IPS DF 19.7 (cell line): ENCODE results near the gene CNTF.
A peak's percentile ranks its signal among the peaks of the same experiment; 100 is the strongest.

ENCODE experiments used
- DNase-seq: peaks from one replicate; pipeline ENCODE4 v3.0.0-alpha.2; 2013; ENCODE audit warnings: low read depth, low spot score

Gene CNTF

DNA sequence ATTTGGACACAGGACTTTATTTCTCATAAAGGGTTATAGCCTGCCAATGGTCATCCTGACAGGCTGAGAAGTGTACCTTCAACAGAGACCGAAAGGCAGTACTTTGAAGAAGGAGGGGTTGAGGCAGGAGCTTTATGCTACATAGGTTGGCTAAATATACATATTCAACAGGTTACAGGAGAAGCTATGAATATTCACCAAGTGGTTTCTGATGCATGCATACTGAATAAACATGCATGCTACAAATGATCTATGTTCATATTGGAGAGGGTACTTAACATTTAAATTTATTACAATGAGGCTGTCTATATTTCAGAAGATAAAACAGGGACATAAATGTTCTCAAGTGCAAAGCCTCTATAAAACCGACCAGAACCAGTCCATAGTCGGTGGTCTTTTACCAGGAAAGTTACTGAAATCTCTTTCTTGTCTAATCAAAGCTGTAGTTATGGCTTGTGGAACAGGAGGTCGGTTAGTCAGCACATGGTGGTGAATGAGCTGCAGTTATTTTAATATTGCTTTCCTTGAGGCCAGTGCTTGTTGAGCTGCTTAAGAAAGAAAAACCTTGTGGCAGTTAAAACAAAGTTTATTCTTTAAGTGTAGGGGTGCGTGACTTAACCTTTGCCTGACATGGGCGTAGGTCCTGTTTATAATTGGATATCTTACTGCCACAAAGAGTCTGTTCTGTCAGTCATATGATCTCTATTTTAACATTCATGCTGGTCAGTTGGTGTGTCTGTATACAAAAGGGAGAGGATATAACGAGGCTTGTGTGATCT, 19.5 kb downstream of the CNTF start:
- no peak for DNase-seq

DNA sequence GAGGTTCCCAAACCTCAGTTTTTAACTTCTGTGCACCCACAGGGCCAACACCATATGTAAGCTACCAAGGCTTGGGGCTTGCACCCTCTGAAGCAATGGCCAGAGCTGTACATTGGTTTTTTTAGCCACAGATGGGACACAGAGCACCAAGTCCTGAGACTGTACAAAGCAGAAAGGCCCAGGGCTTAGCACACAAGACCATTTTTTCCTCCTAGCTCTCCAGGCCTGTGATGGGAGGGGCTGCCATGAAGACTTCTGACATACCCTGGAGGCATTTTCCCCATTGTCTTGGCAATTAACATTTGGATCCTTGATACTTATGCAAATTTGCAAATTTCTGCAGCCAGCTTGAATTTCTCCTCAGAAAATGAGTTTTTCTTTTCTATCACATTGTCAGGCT, 23.4 kb downstream of the CNTF start:
- DNase-seq, result no peak

- DNase-seq, result no peak
Measured at GRCh38 chr11:58647141-58647699, 24.8 kb downstream of the CNTF start.

GRCh38 chr11:58647866-58648265, 25.4 kb downstream of the CNTF start:
- no peak for DNase-seq

- no peak for DNase-seq
Measured at GRCh38 chr11:58649623-58650022, 27.2 kb downstream of the CNTF start.

DNA sequence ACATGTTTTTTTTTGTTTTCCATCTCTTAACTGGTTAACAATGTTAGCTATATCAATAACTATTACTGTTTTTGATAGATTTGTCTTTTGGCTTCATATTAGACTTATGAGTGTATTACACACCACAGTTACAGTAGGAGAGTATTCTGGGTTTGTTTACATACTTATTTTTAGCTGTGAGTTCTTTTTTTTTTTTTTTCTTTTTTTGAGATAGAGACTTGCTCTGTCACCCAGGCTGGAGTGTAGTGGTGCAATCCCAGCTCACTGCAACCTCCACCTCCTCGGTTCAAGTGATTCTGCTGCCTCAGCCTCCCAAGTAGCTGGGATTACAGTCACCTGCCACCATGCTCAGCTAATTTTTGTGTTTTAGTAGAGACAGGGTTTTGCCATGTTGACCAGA, 28.0 kb downstream of the CNTF start:
- no peak for DNase-seq

- no peak for DNase-seq
Measured at GRCh38 chr11:58652726-58653280, 30.3 kb downstream of the CNTF start.

DNA sequence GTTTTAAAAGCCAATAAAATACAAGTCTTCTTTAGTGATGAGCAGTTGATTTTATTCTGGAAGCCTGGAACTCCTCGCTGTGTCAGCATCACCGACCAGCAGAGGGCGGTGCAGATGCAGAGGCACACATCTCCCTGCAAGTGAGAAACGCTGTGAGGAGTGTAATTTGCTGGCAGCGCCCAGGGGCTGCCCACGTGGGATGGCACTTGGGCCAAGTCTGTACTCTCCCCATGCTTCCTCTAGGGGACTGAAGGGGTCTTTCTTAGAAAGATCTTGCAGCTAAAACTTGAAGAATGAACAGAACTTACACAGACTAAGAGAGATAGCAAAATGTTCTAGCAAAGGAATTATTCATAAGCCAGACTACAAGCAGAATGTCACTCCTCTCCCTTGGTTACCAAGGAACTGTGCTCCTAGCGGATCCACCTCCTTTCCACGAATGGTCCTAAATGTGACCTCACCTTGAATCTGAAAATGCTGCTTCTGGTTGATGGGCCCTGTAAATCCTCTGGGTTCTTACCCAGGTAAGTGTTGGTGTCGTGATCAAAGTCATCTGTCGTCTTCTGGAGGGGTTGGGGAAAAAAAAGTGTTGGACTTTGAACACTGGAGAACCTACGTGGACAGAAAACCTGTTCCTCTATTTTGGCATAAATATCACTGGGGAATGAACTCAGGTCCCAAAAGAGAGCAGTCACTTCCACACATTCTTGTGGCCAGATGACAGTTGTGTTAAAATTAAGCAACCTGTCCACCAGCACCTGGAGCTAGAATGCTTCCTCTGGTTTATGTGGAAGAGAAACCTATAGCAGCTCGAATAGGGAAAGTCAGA, 31.8 kb downstream of the CNTF start:
- DNase-seq, result peak; percentile 57

- DNase-seq, result no peak
Measured at GRCh38 chr11:58654908-58655296, 32.4 kb downstream of the CNTF start.

DNA sequence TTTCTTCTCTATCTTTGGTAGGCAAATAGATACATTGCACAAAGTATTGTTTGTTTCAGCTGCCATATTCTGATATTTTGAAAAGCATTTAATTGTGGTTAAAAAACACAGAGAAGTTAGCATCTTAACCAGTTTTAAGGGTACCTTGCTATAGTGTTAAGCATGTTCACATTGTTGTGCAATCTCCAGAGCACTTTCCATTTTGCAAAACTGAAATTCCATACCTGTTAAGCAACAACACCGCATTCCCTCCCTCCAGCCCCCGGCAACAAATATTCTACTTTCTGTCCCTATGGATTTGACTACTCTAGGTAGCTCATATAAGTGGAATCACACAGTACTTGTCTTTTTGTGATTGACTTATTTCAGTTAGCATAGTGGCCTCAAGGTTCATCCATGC, 33.9 kb downstream of the CNTF start:
- DNase-seq, result no peak

DNA sequence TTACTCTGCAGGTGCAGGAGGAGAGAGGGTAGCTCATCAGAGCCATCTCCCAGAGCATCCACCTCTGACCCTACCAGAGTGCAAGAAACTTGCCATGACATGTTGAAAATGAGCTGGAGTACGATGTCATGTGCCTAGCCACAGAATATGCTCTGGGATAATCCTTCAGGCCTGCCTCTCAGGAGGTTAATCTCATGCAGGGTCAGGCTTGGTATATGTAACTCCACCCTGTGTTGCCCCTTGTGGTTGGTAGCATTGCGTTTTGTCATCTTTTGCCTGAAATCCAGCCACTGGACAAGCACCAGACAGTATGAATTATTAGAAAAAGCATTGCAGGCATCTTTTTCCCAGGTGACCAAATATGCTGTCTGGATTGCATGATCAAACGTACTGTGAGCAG, 36.2 kb downstream of the CNTF start:
- DNase-seq, result no peak

DNA sequence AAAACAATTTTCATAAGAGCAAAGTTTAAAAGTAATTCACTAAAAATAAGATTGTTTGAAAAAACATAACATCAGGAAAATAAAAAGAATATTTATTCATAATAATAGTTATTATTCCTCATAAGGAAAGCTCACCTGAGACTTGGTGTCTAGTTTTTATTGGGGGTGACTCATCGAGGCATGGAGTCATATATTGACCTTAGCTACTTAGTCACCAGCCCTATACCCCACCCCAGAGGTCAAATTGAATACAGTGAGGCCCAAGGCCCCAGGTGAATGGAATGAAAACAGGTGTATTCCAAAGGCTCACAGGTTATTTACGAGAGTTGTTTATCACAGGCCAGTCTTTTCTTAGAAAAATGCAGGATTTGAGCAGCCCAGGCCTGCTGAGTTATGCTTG, 36.9 kb downstream of the CNTF start:
- no peak for DNase-seq

GRCh38 chr11:58659910-58660570, 37.6 kb downstream of the CNTF start:
- no peak for DNase-seq

- DNase-seq, result no peak
Measured at GRCh38 chr11:58671983-58672633, 49.6 kb downstream of the CNTF start.

- no peak for DNase-seq
Measured at GRCh38 chr11:58674609-58675008, 52.1 kb downstream of the CNTF start.
